HUDEP-2 (cell line): ENCODE measurements around the gene ZNF316.
"Not testable (repeated sequence)": the region's sequence is repeated elsewhere in the genome, so short reads cannot be mapped to it uniquely, and the experiment has no call there.

Source experiments
- DNase-seq, 76 experiments: peaks; one replicate each; lab custom pipeline; 2025; ENCODE audit not compliant: unreplicated experiment in 76 of 76; lab: John Stamatoyannopoulos, UW

Gene ZNF316

DNA sequence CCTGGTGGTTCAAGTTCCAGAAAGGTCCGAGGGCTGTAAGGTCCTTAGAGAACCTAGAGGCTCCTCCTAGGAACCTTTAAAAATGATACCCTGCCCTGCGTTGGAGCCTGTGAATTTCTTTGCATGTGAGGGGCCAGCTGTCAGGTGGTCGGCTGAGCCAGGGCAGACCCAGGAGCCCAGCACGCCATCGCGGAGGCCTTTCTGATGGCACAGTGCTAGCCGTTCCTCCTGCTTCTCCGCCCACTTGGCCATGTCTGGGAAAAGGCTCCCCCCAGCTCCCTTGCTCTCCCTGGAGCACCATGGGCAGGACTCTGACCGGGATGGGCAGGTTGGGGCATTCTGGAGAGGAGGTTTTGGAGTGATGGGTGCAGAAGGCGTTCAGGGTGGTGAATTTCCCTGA lies 7.6 kb downstream of the ZNF316 start:
- no peak for DNase-seq

DNA sequence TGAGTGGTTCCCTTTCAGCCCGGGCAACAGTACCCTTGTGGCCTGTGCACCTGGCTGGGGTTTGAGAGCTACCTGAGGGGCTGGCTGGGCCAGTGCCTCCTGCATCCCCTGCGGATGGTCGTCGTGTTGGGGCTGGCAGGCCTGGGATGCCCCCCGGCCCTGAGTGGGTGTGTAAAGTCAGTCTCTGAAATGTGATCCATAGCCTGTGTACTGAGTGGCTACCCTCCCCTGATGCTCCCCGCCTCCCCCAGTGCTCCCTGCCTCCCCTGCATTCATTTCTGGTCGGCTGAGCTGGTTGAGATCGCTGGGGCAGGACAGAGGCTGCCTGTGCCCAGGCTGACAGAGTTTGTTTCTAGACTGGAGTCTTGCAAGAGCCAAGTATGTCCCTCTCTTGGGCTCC lies 9.3 kb downstream of the ZNF316 start:
- no peak for DNase-seq

- no peak for DNase-seq
Measured at GRCh38 chr7:6647080-6647479, 10.0 kb downstream of the ZNF316 start.

DNA sequence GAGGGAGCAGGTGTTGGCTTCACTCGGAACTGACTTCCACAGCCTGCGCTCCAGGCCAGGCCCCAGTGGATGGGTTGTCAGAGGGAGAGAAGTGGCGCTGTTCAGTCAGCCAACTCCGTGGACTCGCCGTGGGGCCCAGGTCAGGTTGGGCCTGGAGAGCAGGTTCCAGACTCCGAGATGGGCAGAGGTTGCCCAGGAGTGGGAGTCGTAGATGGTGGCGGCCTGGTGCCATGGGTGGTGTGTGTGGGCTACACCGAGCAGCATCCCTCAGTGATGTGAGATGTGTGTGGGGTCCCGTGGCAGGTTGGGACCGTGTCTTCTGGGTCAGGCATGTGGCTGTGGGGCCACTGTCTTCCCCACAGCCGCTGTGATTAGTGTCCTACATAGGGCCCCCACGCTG lies 10.4 kb downstream of the ZNF316 start:
- no peak for DNase-seq

DNA sequence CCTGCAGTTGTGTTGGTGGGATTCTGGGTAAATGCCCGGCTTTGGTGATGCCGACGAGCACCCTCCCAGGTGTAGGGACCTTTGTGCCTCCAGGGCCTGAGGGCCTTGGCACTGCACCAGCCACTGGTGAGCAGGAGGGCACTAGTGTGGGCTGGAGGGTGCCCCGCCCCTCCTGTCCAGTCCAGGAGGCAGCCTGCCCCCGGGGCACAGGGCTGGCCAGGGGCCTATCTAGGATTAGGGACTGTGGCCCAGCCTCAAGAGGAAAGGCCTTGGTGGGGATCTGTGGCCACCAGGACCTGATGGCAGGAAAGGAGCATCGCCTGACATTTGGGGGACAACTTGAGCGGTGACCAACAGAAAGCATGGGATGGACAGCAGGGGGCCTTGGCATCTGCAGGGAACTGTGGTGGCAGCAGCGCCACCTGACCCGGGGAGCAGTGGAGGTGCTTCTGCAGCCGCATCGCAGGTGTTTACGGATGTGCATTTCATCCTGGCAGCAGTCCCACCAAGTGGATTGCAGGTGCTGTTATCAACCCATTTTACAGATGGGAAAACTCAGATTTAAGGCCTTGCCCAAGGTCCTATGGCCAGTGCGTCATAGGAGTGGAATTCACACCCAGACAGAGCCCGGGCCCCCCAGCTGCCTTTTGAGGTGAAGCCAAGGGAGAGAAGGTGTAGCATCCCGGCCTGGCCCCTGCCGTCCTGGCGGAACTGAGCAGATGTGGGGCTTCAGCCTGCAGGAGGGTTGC lies 11.1 kb downstream of the ZNF316 start:
- no peak for DNase-seq

DNA sequence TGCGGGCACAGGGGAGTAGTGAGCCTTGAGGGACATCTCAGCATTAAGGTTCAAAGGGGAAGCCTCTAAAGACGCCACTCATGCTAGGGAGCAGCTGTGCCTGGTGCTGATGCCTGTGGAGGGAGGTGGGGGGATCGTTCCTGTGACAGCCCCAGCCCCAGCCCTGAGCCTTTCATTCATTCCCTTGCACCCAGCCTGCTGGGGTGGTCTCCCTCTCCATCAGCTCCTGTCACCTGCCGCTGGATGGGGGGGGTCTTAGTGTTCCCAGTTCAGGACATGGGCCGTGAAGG lies 11.6 kb downstream of the ZNF316 start:
- no peak for DNase-seq

- no peak for DNase-seq
Measured at GRCh38 chr7:6649241-6649961, 12.3 kb downstream of the ZNF316 start.

DNA sequence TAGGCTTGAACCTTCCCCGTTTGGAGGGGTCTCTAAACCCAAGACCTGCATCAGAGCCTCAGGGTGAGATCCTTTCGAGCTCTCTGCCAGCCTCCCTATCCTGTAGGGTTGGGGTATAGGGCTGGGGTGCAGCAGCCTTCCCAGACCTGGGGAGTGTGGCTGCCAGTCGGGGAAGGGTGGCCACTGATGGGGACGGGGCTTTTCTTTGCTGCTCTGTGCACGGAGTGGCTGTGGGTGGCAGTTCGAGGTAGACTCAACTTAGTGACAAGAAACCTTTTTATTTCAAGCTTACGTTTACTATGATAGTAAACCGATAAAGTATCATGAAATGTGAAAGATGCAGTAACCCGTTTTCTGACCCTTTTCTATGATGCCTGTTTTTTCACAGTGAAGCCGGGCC lies 13.0 kb downstream of the ZNF316 start:
- DNase-seq: no peak

- DNase-seq: no peak
Measured at GRCh38 chr7:6650521-6651011, 13.4 kb downstream of the ZNF316 start.

DNA sequence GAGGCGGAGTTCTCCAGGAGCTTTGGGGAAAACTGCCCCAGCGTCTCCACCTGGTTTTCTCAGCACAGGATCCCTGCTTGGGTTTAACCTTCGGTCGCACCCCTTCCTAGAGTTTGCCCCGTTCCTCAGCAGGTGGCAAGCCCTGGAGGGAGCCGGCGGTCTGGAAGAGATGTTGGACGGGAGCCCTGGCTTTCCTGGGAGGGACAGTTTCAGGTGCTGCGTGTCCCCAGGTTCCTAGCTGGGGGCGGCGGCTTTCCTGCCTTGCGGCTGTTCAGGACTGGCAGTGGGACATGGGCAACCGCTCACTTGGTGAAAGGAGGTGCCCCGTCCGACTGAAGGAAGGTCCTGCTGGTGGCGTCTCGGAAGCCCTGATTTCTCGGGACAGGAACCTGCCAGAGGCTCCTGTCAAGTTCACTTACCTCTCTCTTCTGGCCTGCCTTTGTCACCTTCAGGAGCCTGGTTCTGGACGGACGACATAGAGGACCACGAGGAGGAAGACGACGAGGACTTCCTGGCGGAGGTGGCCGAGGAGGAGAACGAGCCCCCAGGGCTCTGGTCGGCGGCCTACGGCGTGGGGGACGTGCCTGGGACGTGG lies 14.8 kb downstream of the ZNF316 start:
- DNase-seq: no peak

DNA sequence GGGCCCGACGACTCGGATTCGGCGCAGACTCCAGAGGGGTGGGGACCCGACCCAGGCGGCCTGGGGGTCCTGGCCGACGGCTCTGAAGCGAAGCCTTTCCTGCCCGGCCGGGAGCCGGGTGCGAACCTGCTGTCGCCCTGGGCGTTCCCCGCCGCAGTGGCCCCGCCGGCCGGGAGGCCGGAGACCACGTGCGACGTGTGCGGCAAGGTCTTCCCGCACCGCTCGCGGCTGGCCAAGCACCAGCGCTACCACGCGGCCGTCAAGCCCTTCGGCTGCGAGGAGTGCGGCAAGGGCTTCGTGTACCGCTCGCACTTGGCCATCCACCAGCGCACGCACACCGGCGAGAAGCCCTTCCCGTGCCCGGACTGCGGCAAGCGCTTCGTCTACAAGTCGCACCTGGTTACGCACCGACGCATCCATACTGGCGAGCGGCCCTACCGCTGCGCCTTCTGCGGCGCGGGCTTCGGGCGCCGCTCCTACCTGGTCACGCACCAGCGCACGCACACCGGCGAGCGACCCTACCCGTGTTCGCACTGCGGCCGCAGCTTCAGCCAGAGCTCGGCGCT lies 15.4 kb downstream of the ZNF316 start:
- DNase-seq: no peak

DNA sequence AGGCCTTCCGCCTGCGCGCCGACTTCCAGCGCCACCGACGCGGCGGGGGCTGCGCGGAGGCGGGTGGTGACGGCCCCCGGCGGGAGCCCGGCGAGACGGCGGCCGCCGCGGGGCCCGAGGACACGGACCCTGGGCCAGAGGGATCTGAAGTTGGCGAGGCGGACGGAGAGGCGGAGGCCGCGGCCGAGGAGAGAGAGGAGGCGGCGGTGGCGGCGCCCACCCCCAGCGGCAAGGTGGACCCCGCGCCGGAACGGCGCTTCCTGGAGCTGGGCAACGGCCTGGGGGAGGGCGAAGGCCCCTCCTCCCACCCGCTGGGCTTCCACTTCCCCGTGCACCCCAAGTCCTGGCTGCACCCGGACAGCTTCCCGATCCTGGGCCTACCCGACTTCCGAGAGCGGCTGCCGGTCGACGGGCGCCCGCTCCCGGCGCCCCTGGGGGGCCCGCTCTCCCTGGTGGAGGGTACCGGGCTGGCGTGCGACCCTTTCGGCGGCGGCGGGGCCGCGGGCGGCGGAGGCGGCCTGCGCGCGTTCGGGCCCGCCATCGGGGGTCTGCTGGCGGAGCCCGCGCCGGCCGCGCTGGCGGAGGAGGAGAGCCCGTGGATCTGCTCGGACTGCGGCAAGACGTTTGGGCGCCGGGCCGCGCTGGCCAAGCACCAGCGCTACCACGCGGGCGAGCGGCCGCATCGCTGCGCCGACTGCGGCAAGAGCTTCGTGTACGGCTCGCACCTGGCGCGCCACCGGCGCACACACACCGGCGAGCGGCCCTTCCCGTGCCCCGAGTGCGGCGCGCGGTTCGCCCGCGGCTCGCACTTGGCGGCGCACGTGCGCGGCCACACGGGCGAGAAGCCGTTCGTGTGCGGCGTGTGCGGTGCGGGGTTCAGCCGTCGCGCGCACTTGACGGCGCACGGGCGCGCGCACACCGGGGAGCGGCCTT lies 16.2 kb downstream of the ZNF316 start:
- DNase-seq: no peak

- no peak for DNase-seq
Measured at GRCh38 chr7:6654113-6654841, 17.2 kb downstream of the ZNF316 start.

- DNase-seq: no peak
Measured at GRCh38 chr7:6654842-6655610, 17.9 kb downstream of the ZNF316 start.

DNA sequence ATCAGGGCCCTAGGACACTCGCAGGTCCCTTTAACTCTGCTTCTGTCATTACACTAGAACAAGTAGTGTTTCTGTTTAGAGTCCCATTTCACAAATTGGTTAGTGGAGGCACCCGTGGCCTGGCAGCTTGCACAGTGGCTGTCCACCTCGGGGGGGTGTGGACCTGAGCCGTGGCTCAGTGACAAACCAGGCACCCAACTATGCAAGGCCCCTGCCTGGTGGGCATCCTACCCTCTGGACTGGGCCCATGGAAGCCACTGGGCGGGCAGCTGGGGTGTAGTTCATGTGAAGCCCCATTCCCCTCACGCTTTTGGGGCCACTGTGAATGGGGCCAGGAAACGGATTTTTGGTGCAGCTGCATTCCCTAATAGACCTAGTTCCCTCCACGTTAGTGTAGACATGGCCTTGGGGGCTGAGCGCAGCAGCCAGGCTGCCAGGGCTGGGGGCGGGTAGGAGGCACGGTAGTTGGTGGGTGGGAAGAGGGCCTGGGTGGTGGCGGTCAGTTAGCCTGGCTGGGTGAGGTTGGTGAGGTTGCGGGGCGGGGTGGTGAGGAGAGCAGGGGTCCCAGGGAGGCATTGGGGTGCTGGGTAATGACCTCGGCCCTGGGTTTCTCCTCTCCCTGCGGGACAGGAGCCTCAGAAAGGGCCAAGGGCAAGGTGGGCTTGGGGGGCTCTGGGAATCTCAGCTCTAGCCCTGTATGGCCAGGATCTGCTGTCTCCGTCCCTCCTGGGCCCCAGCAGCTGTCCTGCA lies 18.7 kb downstream of the ZNF316 start:
- DNase-seq: no peak

DNA sequence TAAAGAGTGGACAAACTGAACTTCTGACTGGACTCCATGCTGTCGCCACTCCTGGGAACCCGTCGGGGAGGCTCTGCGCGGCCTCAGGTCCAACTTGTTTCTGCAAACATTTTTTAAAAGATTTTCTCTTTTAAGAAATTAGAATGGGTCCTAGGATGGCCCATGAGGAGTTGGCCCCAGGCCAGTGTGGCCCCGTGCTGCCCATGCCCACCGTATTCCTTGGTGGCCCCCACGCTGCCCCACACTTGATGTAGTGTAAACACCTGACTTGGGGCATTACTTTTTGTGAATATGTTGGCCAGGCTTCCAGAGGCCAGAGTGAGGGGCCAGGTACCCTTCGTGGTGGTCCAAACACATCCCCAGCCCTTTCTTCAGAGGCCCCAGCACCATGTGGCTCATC lies 19.3 kb downstream of the ZNF316 start:
- no peak for DNase-seq

DNA sequence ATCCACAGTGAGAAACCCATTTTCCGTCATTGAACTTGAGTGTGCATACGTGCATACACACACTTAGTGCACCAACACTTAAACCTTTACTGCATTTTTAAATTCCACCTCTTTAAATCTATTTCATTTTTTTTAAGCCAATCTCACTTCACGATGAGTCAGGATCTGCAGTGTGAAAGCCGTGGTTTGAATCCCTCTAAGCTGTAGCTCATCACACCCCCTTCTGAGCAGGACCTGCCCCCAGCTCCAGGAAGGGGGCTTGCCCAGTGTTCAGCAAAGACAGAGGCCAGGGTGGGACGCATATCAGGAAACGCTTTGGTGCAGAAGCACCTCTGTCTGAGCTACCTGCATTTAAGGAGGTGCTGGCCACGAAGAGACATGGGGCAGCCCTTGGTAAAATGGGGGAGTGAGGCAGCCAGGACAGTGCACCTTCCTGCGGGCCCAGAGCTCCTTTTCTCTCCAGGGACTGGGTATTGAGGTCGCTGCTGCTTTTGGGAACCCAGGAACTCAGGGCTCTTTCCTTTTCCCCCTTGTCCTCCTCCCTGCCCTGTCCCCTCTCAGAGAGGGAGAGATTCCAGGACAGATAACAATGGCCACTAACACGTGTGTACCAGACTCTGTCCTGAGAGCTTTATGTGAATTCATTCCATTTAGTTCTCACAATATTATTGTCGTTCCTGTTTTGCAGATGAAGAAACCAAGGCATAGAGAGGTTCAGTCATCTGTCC lies 21.7 kb downstream of the ZNF316 start:
- no peak for DNase-seq

DNA sequence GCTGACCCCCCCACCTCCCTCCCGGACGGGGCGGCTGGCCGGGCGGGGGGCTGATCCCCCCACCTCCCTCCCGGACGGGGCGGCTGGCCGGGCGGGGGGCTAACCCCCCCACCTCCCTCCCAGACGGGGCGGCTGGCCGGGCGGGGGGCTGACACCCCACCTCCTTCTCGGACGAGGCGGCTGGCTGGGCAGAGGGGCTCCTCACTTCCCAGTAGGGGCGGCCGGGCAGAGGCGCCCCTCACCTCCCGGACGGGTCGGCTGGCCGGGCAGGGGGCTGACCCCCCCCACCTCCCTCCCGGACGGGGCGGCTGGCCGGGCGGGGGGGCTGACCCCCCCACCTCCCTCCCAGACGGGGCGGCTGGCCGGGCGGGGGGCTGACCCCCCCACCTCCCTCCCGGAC lies 33.7 kb downstream of the ZNF316 start:
- not testable (repeated sequence) for DNase-seq
